Small intestine (tissue), 16 donors: Measurements from ENCODE around the gene SLC30A9. TPM values are rescaled to one million over a fixed set of nuclear protein-coding genes. Genes with fewer than 3 reads are reported as not detected.

Experiments used
- DNase-seq, 2 donors: peaks; one replicate each; pipeline versions ENCODE4 v3.0.0 to v3.0.0-alpha.2; 2013
- FAIRE-seq: peaks from 2 replicates; lab custom pipeline; 2012; peaks lifted over from hg19 to GRCh38; lab: Jason Lieb, UNC
- H3K27ac ChIP-seq, 3 donors: one replicate each; pipeline ENCODE4 v1.5.1; 2013; ENCODE audit warnings: low read length in 2 of 3, mild to moderate bottlenecking in 2 of 3, control low read depth in 1 of 3, inconsistent platforms in 1 of 3, low read depth in 1 of 3, moderate library complexity in 1 of 3
- H3K27me3 ChIP-seq, 3 donors: one replicate each; pipeline ENCODE4 v1.6.1; 2013; ENCODE audit warnings: low read length in 3 of 3, inconsistent platforms in 1 of 3; ENCODE audit not compliant: control insufficient read depth in 3 of 3, insufficient read depth in 3 of 3
- H3K36me3 ChIP-seq, 3 donors: one replicate each; pipeline ENCODE4 v1.6.1; 2013; ENCODE audit warnings: low read length in 3 of 3, inconsistent platforms in 1 of 3, low read depth in 1 of 3, mild to moderate bottlenecking in 1 of 3, moderate library complexity in 1 of 3; ENCODE audit not compliant: control insufficient read depth in 3 of 3, insufficient read depth in 2 of 3
- H3K4me1 ChIP-seq, 3 donors: one replicate each; pipeline ENCODE4 v1.6.1; 2013; ENCODE audit warnings: low read length in 2 of 3, inconsistent platforms in 1 of 3, low read depth in 1 of 3, mild to moderate bottlenecking in 1 of 3, moderate library complexity in 1 of 3; ENCODE audit not compliant: control insufficient read depth in 3 of 3, insufficient read depth in 2 of 3
- H3K4me3 ChIP-seq, 3 donors: one replicate each; pipeline ENCODE4 v1.5.1; 2013; ENCODE audit warnings: low read length in 3 of 3, control low read depth in 1 of 3, inconsistent platforms in 1 of 3, low read depth in 1 of 3, mild to moderate bottlenecking in 1 of 3, moderate library complexity in 1 of 3
- H3K9me3 ChIP-seq, 2 donors: one replicate each; pipeline ENCODE4 v1.6.1; 2013; ENCODE audit warnings: low read depth in 1 of 2, low read length in 1 of 2; ENCODE audit not compliant: control insufficient read depth in 2 of 2, insufficient read depth in 1 of 2
- WGBS, 3 donors: extraction: QIAGEN DNeasy Blood & Tissue Kit; methylation state at CpG; one replicate each; pipeline ENCODE4 v1.1.7; 2013; 5-methylcytosine and 5-hydroxymethylcytosine counted together
- long read RNA-seq, 10 donors: transcript quantifications; one replicate each; lab custom pipeline, GENCODE V29; 2026
- polyA plus RNA-seq, 4 donors: library from polyadenylated mRNA; stranded (reverse) in 3 of 4; unstranded in 1 of 4; fragments of 200-250 nt in 3 of 4; fragments of 120-200 nt in 1 of 4; gene quantifications; one replicate each; pipeline versions ENCODE4 v1.2.1 to v1.2.3, GENCODE V29; 2013
- donor health status: healthy with polysubstance abuse.
- donor health status: control.
- donor health status: control.
- donor health status: Bipolar disorder and iron deficiency.
- donor health status: healthy.

The SLC30A9 gene
- 10 to 100 TPM; 15.1 to 64.4 (median 25.7) TPM for polyA plus RNA-seq
- long read RNA-seq, donor 1, full-length matches to known transcripts, result 16 of 36 reads
- long read RNA-seq, donor 1, partial matches to known transcripts, result 20 of 36 reads
- long read RNA-seq, donor 1, other reads (novel, unspliced or antisense), result 0 of 36 reads
- long read RNA-seq, donor 2, full-length matches to known transcripts, result 8 of 8 reads
- long read RNA-seq, donor 2, partial matches to known transcripts, result 0 of 8 reads
- long read RNA-seq, donor 2, other reads (novel, unspliced or antisense), result 0 of 8 reads
- long read RNA-seq, donor 3, full-length matches to known transcripts, result 6 of 12 reads
- long read RNA-seq, donor 3, partial matches to known transcripts, result 6 of 12 reads
- long read RNA-seq, donor 3, other reads (novel, unspliced or antisense), result 0 of 12 reads
- long read RNA-seq, donor 4, result 0 reads
- long read RNA-seq, donor 5, full-length matches to known transcripts, result 3 of 3 reads
- long read RNA-seq, donor 5, partial matches to known transcripts, result 0 of 3 reads
- long read RNA-seq, donor 5, other reads (novel, unspliced or antisense), result 0 of 3 reads
- long read RNA-seq, donor 6, full-length matches to known transcripts, result 9 of 35 reads
- long read RNA-seq, donor 6, partial matches to known transcripts, result 26 of 35 reads
- long read RNA-seq, donor 6, other reads (novel, unspliced or antisense), result 0 of 35 reads
- long read RNA-seq, donor 7, result 0 reads
- long read RNA-seq, donor 8, result 0 reads
- long read RNA-seq, donor 9, result 0 reads
- long read RNA-seq, donor 10, full-length matches to known transcripts, result 12 of 17 reads
- long read RNA-seq, donor 10, partial matches to known transcripts, result 5 of 17 reads
- long read RNA-seq, donor 10, other reads (novel, unspliced or antisense), result 0 of 17 reads

GRCh38 chr4:41990365-41991111, at the start of gene SLC30A9:
TSS of gene SLC30A9 (plus strand) at chr4:41990530. CDS start at chr4:41990652, 122 bp downstream.
- Histone ChIP-seq H3K9me3 (no peaks in the 10 kb centered on the region), H3K27me3 (no peaks in the 10 kb centered on the region), H3K27ac (peak within 1 kb of the TSS; percentile 71 to 87 (median 81)), H3K4me3 (peak within 1 kb of the TSS; percentile 71 to 98 (median 75)), H3K4me1 (peaks cover 5 to 6% (median 6%) of the 10 kb centered on the region in 3 donors), H3K36me3 (peaks cover 0 to 3% (median 0%) of the 10 kb centered on the region in 3 donors)
- FAIRE-seq (no peak), DNase-seq (peak; percentile 98)
- WGBS, 3 donors, result 0 to 1% (median 0%) methylated on average over 55 to 64 of the region's 64 CpGs

DNA sequence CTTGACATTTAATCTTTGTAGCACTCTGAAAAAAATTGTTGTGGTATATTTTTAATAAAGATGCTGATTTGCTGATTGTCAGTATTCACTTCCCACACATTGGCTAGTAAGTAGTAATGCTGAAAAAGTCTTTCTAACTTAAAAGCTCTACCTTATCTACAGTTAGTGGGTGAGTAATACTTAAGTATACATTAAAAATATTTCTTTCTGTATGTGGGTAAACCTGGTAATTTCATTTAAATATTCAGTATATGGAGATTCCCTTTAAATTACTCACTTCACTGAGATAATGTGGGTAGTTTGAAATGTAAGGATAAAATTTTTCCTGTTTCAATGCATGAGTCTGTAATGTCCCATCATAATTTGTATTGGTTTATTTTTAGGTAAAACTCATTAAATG, 49.5 kb upstream of the SLC30A9 start:
- Histone ChIP-seq H3K4me3 (no peak overlapping the region), H3K27ac (no peak overlapping the region), H3K9me3 (no peaks in the 10 kb centered on the region), H3K27me3 (no peaks in the 10 kb centered on the region), H3K36me3 (peaks cover 2 to 15% (median 5%) of the 10 kb centered on the region in 3 donors), H3K4me1 (peaks cover 2 to 9% (median 3%) of the 10 kb centered on the region in 3 donors)
- FAIRE-seq, result no peak
- no peak for DNase-seq

DNA sequence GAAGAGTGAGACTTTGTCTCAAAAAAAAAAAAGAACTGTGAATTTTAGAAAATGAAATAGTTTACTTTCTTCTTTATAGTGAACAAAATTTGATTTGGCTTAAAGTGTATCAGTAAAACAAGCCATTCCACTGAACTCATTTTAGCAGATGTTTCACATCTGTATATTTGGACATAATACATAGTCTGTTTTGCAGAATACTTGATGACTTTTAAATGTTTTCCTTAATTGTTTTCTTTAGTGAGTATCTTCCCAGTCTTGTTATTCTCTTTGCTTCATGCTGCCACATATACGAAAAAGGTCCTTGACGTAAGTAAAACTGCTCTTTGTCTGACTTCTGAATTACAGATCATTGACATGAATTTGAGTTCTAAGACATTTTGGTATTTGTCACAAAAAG, 46.8 kb upstream of the SLC30A9 start:
- 77 to 99% (median 96%) methylated on average over 2 of the region's 2 CpGs for WGBS, 3 donors
- FAIRE-seq, result no peak
- H3K4me1 ChIP-seq, result no peaks in the 10 kb centered on the region
- no peak for DNase-seq
- H3K4me3 ChIP-seq, result no peak overlapping the region
- H3K27ac ChIP-seq, result no peak overlapping the region
- peaks cover 2 to 14% (median 5%) of the 10 kb centered on the region in 3 donors for H3K36me3 ChIP-seq
- H3K27me3 ChIP-seq, result no peaks in the 10 kb centered on the region
- H3K9me3 ChIP-seq, result no peaks in the 10 kb centered on the region

- no peak for DNase-seq
- peak; percentile 19 for FAIRE-seq
- Histone ChIP-seq H3K4me3 (no peak overlapping the region), H3K4me1 (no peaks in the 10 kb centered on the region), H3K36me3 (peaks cover 2 to 14% (median 5%) of the 10 kb centered on the region in 3 donors), H3K27me3 (no peaks in the 10 kb centered on the region), H3K27ac (no peak overlapping the region), H3K9me3 (no peaks in the 10 kb centered on the region)
Measured at GRCh38 chr4:41944089-41944488, 46.2 kb upstream of the SLC30A9 start.

- H3K9me3 ChIP-seq, result no peaks in the 10 kb centered on the region
- peaks cover 4 to 12% (median 8%) of the 10 kb centered on the region in 3 donors for H3K36me3 ChIP-seq
- 75 to 92% (median 92%) methylated on average over 3 of the region's 3 CpGs for WGBS, 3 donors
- no peaks in the 10 kb centered on the region for H3K4me1 ChIP-seq
- no peak overlapping the region for H3K27ac ChIP-seq
- no peak overlapping the region for H3K4me3 ChIP-seq
- H3K27me3 ChIP-seq, result no peaks in the 10 kb centered on the region
- DNase-seq (no peak), FAIRE-seq (no peak)
Measured at GRCh38 chr4:41949531-41949930, 40.8 kb upstream of the SLC30A9 start.

DNA sequence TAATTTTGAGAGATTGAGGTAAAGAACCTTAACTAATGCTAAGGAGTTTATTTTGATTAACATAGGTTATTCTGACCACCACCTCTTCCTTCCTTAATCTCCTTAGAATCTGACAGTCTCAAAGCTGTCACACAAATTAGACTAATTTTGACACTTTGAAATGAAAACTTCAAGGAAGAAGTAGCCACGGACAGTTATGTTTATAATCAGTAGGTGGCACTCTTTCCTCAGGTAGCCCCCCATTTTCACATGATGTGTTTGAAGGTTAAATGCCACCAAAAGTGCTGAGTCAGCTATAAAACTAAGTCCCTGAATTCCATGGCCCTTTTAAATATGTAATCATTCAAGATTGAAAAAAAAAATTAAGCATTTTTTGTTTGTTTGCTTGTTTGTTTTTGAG, 32.7 kb upstream of the SLC30A9 start:
- Histone ChIP-seq H3K36me3 (peaks cover 0 to 4% (median 2%) of the 10 kb centered on the region in 3 donors), H3K27me3 (no peaks in the 10 kb centered on the region), H3K4me1 (no peaks in the 10 kb centered on the region), H3K9me3 (no peaks in the 10 kb centered on the region), H3K27ac (no peak overlapping the region), H3K4me3 (no peak overlapping the region)
- WGBS, 3 donors, result 16 to 39% (median 20%) methylated on average over 1 of the region's 1 CpG
- DNase-seq, result peak; percentile 11 to 45
- no peak for FAIRE-seq

DNA sequence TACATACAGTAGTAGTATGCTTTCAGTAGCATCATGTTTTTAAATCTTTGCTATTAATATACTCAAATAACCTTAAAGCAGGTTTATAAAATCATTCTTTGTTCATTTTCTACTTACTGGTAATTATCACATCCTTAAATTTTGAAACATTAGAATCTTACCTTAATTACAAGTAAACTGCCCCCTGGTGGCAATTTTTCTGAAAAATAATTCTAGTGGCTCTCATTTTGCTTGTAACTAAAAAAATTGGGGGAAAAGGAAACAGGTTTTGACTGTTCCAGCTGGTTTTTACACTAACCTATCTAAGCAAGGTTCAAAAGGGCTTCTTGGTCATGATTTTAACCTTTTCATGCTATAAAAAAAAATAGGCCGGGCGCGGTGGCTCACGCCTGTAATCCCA, 27.2 kb upstream of the SLC30A9 start:
- FAIRE-seq, result peak; percentile 26
- no peaks in the 10 kb centered on the region for H3K27me3 ChIP-seq
- no peaks in the 10 kb centered on the region for H3K36me3 ChIP-seq
- no peak overlapping the region for H3K27ac ChIP-seq
- no peaks in the 10 kb centered on the region for H3K4me1 ChIP-seq
- H3K9me3 ChIP-seq, result no peaks in the 10 kb centered on the region
- WGBS, 3 donors, result 98 to 99% (median 98%) methylated on average over 4 of the region's 4 CpGs
- peak; percentile 6 to 14 for DNase-seq
- no peak overlapping the region for H3K4me3 ChIP-seq

DNA sequence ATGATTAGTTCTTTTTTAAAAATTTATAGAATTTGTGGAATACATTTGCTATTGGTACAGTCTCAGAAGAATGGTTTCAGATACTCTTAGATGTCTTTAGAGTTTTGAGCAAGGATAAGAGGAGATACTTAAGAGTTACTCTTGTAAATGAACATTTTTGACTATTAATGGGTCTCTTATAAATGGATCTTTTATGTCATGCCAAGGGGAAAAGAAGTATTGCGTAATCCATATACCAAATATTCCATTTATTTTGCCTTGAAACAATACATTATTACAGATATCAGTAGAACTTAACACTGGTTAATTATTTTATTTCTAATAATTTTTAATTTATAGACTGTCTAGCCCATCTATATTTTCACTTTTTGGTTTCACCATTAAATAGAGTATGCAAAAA, 25.9 kb upstream of the SLC30A9 start:
- Histone ChIP-seq H3K4me3 (no peak overlapping the region), H3K36me3 (no peaks in the 10 kb centered on the region), H3K27me3 (no peaks in the 10 kb centered on the region), H3K27ac (no peak overlapping the region), H3K4me1 (no peaks in the 10 kb centered on the region), H3K9me3 (peaks cover 0 to 9% of the 10 kb centered on the region in 2 donors)
- 97 to 100% (median 98%) methylated on average over 1 of the region's 1 CpG for WGBS, 3 donors
- FAIRE-seq (no peak), DNase-seq (no peak)
